ENCODE measurements around the gene NEDD4L. TPM values are rescaled to one million over a fixed set of nuclear protein-coding genes. Genes with fewer than 3 reads are reported as not detected.

The NEDD4L gene
- total and polyA plus RNA-seq, 4 donors, result 10.2 to 20.3 (median 13.2) TPM

DNA sequence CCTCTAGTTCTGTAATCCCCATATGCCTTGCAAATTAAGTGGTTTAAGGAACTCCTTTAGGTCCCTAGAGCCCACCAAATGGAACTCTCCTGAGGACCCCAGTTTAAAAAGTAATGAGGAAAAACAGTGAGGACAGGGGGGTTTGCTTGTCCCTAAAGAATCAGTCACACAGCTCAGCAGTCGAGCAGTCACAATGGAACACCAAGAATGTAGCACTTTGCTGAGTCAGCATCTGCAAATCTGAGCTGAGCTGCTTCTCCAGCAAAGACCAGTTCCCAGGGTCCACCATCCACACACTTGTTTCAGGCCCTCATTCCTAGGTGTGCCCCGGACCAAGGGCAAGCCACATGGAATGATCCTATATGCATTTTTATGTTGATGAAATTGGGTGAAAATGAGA is 46.2 kb upstream of the NEDD4L start:
- H3K4me3 ChIP-seq (ENCODE audit: low read depth in 1 of 3, low read length in 3 of 3), result no peak overlapping the region
- DNase-seq (ENCODE audit: low spot score), result no peak
- 87% methylated on average over 2 of the region's 2 CpGs for WGBS

GRCh38 chr18:57998461-57998860 is 45.6 kb upstream of the NEDD4L start:
- H3K36me3 ChIP-seq (ENCODE audit: control insufficient read depth in 4 of 4, insufficient read depth in 3 of 4, low read depth in 1 of 4, low read length in 3 of 4), result no peaks in the 10 kb centered on the region

More for the DNA sequence above, 46.2 kb upstream of the NEDD4L start:
- H3K9ac ChIP-seq (ENCODE audit: low read depth in 1 of 2, low read length in 2 of 2), result no peak overlapping the region
- no peaks in the 10 kb centered on the region for H3K9me3 ChIP-seq (ENCODE audit: control insufficient read depth in 4 of 4, low read length in 3 of 4)
- H3K4me1 ChIP-seq (ENCODE audit: control insufficient read depth in 4 of 4, insufficient read depth in 4 of 4, low read length in 3 of 4), result no peaks in the 10 kb centered on the region
- H3K36me3 ChIP-seq (ENCODE audit: control insufficient read depth in 4 of 4, insufficient read depth in 3 of 4, low read depth in 1 of 4, low read length in 3 of 4), result no peaks in the 10 kb centered on the region
- no peak overlapping the region for H3K27ac ChIP-seq (ENCODE audit: low read depth in 1 of 2, low read length in 2 of 2)
- no peak for TF ChIP-seq GABPA (IDR thresholded peaks at IDR 0.05 in 1 of 2, conservative IDR thresholded peaks at IDR 0.05 in 1 of 2)
- TF ChIP-seq RAD21 (IDR thresholded peaks at IDR 0.05), result no peak
- no peak for TF ChIP-seq RXRA (IDR thresholded peaks at IDR 0.05)
- no peak for TF ChIP-seq HNF4A (conservative IDR thresholded peaks at IDR 0.05)
- no peak for TF ChIP-seq NR2F2 (IDR thresholded peaks at IDR 0.05)
- no peak for TF ChIP-seq SP1 (IDR thresholded peaks at IDR 0.05)
- no peak for TF ChIP-seq JUND (IDR thresholded peaks at IDR 0.05)
- TF ChIP-seq, protein P1, sequence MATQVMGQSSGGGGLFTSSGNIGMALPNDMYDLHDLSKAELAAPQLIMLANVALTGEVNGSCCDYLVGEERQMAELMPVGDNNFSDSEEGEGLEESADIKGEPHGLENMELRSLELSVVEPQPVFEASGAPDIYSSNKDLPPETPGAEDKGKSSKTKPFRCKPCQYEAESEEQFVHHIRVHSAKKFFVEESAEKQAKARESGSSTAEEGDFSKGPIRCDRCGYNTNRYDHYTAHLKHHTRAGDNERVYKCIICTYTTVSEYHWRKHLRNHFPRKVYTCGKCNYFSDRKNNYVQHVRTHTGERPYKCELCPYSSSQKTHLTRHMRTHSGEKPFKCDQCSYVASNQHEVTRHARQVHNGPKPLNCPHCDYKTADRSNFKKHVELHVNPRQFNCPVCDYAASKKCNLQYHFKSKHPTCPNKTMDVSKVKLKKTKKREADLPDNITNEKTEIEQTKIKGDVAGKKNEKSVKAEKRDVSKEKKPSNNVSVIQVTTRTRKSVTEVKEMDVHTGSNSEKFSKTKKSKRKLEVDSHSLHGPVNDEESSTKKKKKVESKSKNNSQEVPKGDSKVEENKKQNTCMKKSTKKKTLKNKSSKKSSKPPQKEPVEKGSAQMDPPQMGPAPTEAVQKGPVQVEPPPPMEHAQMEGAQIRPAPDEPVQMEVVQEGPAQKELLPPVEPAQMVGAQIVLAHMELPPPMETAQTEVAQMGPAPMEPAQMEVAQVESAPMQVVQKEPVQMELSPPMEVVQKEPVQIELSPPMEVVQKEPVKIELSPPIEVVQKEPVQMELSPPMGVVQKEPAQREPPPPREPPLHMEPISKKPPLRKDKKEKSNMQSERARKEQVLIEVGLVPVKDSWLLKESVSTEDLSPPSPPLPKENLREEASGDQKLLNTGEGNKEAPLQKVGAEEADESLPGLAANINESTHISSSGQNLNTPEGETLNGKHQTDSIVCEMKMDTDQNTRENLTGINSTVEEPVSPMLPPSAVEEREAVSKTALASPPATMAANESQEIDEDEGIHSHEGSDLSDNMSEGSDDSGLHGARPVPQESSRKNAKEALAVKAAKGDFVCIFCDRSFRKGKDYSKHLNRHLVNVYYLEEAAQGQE (IDR thresholded peaks at IDR 0.05), result no peak
- TF ChIP-seq TAF1 (conservative IDR thresholded peaks at IDR 0.05), result no peak
- TF ChIP-seq, protein P2, sequence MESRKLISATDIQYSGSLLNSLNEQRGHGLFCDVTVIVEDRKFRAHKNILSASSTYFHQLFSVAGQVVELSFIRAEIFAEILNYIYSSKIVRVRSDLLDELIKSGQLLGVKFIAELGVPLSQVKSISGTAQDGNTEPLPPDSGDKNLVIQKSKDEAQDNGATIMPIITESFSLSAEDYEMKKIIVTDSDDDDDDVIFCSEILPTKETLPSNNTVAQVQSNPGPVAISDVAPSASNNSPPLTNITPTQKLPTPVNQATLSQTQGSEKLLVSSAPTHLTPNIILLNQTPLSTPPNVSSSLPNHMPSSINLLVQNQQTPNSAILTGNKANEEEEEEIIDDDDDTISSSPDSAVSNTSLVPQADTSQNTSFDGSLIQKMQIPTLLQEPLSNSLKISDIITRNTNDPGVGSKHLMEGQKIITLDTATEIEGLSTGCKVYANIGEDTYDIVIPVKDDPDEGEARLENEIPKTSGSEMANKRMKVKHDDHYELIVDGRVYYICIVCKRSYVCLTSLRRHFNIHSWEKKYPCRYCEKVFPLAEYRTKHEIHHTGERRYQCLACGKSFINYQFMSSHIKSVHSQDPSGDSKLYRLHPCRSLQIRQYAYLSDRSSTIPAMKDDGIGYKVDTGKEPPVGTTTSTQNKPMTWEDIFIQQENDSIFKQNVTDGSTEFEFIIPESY (IDR thresholded peaks at IDR 0.05), result no peak
- TF ChIP-seq MAX (IDR thresholded peaks at IDR 0.05), result no peak
- TF ChIP-seq, protein P3, sequence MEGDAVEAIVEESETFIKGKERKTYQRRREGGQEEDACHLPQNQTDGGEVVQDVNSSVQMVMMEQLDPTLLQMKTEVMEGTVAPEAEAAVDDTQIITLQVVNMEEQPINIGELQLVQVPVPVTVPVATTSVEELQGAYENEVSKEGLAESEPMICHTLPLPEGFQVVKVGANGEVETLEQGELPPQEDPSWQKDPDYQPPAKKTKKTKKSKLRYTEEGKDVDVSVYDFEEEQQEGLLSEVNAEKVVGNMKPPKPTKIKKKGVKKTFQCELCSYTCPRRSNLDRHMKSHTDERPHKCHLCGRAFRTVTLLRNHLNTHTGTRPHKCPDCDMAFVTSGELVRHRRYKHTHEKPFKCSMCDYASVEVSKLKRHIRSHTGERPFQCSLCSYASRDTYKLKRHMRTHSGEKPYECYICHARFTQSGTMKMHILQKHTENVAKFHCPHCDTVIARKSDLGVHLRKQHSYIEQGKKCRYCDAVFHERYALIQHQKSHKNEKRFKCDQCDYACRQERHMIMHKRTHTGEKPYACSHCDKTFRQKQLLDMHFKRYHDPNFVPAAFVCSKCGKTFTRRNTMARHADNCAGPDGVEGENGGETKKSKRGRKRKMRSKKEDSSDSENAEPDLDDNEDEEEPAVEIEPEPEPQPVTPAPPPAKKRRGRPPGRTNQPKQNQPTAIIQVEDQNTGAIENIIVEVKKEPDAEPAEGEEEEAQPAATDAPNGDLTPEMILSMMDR (IDR thresholded peaks at IDR 0.05; ENCODE audit: low read depth, low read length, missing input control), result no peak
- TF ChIP-seq FOXA2 (IDR thresholded peaks at IDR 0.05), result no peak
- TF ChIP-seq FOXA1 (IDR thresholded peaks at IDR 0.05), result no peak
- H3K27me3 ChIP-seq (ENCODE audit: control insufficient read depth in 4 of 4, insufficient read depth in 4 of 4, low read length in 3 of 4), result no peaks in the 10 kb centered on the region

More at GRCh38 chr18:57998461-57998860, 45.6 kb upstream of the NEDD4L start:
- Histone ChIP-seq H3K4me1 (ENCODE audit: control insufficient read depth in 4 of 4, insufficient read depth in 4 of 4, low read length in 3 of 4) (no peaks in the 10 kb centered on the region), H3K9ac (ENCODE audit: low read depth in 1 of 2, low read length in 2 of 2) (no peak overlapping the region), H3K4me3 (ENCODE audit: low read depth in 1 of 3, low read length in 3 of 3) (no peak overlapping the region), H3K27ac (ENCODE audit: low read depth in 1 of 2, low read length in 2 of 2) (no peak overlapping the region), H3K27me3 (ENCODE audit: control insufficient read depth in 4 of 4, insufficient read depth in 4 of 4, low read length in 3 of 4) (no peaks in the 10 kb centered on the region), H3K9me3 (ENCODE audit: control insufficient read depth in 4 of 4, low read length in 3 of 4) (no peaks in the 10 kb centered on the region)
- 93% methylated on average over 1 of the region's 1 CpG for WGBS
- DNase-seq (ENCODE audit: low spot score), result no peak
- TF ChIP-seq SP1 (IDR thresholded peaks at IDR 0.05), result no peak

Measured in liver (tissue), 9 donors.